ENCODE results near the gene NHLRC2.
"Not testable (repeated sequence)": the region's sequence is repeated elsewhere in the genome, so short reads cannot be mapped to it uniquely, and the experiment has no call there.

GRCh38 chr10:113821306-113821705 lies 33.2 kb upstream of the NHLRC2 start:
- TF ChIP-seq POLR2AphosphoS5, CTCF, POLR2A (IDR thresholded peaks at IDR 0.05): not testable (repeated sequence)

All from transverse colon (tissue), 4 donors.